ENCODE measurements around the gene TOPAZ1. TPM values are rescaled to one million over a fixed set of nuclear protein-coding genes. Genes with fewer than 3 reads are reported as not detected.
A peak's percentile ranks its signal among the peaks of the same experiment; 100 is the strongest.

Gene TOPAZ1
- total and polyA plus RNA-seq, 2 of the 13 experiments (the other 11 are each of a cell fraction or from before 2014, with no cell fraction given), result not detected

DNA sequence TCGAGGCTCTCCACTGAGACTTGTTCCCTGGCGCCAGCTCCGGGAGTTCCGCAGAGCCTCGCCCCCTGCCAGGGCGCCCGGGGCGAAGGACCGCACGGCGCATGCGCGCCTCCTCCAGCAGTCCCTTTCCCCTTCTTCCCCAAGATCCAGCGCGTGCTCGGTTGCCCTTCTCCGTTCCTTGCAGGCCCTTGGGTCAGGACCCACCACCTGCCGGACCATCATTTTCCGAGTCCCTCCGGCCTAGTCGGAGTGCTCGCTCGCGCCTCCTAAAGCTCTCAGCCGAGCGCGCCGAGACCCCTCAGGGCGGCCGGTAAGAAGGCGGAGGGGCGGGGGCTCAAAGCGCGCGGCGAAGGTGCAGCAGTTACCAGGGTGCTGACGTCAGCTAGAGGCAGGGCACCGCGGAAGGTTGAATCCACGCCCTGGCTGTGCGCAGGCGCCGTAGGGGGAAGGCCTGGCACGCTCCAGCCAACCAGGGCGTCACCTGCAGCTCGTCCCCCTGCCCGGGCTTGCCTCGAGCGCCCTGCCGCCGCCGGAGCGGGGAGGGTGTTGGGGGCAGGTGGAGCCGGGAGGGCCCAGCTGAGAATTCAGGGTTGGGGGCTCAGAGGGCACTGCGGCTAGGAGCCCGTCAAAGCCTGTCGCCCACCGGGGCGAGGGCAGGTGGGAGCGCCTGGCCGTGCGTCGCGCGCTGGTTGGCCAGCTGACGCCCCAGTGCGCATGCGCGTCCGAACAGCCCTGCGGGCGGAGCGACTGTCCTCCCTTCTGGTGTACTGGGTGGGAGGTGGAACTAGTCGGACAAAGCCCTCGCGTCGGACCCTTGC is 96.5 kb downstream of the TOPAZ1 start, which contains the start of gene TCAIM (continued):
- TF ChIP-seq MXD4 (CRISPR knock-in tag; IDR thresholded peaks at IDR 0.05) (peak; percentile 86), ZNF616 (CRISPR knock-in tag; IDR thresholded peaks at IDR 0.05; ENCODE audit: low read depth) (peak; percentile 94), ZNF790 (CRISPR knock-in tag; IDR thresholded peaks at IDR 0.05; ENCODE audit: borderline replicate concordance) (peak; percentile 68; the same call in 1 of the 2 replicates), ZNF878 (CRISPR knock-in tag; IDR thresholded peaks at IDR 0.05) (peak; percentile 95)
- TF ChIP-seq, protein P1, sequence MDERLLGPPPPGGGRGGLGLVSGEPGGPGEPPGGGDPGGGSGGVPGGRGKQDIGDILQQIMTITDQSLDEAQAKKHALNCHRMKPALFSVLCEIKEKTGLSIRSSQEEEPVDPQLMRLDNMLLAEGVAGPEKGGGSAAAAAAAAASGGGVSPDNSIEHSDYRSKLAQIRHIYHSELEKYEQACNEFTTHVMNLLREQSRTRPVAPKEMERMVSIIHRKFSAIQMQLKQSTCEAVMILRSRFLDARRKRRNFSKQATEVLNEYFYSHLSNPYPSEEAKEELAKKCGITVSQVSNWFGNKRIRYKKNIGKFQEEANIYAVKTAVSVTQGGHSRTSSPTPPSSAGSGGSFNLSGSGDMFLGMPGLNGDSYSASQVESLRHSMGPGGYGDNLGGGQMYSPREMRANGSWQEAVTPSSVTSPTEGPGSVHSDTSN (CRISPR knock-in tag; IDR thresholded peaks at IDR 0.05), result no peak
- TF ChIP-seq, protein P2, sequence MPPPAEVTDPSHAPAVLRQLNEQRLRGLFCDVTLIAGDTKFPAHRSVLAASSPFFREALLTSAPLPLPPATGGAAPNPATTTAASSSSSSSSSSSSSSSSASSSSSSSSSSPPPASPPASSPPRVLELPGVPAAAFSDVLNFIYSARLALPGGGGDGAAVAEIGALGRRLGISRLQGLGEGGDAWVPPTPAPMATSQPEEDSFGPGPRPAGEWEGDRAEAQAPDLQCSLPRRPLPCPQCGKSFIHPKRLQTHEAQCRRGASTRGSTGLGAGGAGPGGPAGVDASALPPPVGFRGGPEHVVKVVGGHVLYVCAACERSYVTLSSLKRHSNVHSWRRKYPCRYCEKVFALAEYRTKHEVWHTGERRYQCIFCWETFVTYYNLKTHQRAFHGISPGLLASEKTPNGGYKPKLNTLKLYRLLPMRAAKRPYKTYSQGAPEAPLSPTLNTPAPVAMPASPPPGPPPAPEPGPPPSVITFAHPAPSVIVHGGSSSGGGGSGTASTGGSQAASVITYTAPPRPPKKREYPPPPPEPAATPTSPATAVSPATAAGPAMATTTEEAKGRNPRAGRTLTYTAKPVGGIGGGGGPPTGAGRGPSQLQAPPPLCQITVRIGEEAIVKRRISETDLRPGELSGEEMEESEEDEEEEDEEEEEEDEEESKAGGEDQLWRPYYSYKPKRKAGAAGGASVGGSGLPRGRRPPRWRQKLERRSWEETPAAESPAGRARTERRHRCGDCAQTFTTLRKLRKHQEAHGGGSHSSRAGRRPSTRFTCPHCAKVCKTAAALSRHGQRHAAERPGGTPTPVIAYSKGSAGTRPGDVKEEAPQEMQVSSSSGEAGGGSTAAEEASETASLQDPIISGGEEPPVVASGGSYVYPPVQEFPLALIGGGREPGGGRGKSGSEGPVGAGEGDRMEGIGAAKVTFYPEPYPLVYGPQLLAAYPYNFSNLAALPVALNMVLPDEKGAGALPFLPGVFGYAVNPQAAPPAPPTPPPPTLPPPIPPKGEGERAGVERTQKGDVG (CRISPR knock-in tag; IDR thresholded peaks at IDR 0.05; ENCODE audit: borderline replicate concordance), result peak; percentile 90; the same call in 1 of the 2 replicates
- TF ChIP-seq, protein P3, sequence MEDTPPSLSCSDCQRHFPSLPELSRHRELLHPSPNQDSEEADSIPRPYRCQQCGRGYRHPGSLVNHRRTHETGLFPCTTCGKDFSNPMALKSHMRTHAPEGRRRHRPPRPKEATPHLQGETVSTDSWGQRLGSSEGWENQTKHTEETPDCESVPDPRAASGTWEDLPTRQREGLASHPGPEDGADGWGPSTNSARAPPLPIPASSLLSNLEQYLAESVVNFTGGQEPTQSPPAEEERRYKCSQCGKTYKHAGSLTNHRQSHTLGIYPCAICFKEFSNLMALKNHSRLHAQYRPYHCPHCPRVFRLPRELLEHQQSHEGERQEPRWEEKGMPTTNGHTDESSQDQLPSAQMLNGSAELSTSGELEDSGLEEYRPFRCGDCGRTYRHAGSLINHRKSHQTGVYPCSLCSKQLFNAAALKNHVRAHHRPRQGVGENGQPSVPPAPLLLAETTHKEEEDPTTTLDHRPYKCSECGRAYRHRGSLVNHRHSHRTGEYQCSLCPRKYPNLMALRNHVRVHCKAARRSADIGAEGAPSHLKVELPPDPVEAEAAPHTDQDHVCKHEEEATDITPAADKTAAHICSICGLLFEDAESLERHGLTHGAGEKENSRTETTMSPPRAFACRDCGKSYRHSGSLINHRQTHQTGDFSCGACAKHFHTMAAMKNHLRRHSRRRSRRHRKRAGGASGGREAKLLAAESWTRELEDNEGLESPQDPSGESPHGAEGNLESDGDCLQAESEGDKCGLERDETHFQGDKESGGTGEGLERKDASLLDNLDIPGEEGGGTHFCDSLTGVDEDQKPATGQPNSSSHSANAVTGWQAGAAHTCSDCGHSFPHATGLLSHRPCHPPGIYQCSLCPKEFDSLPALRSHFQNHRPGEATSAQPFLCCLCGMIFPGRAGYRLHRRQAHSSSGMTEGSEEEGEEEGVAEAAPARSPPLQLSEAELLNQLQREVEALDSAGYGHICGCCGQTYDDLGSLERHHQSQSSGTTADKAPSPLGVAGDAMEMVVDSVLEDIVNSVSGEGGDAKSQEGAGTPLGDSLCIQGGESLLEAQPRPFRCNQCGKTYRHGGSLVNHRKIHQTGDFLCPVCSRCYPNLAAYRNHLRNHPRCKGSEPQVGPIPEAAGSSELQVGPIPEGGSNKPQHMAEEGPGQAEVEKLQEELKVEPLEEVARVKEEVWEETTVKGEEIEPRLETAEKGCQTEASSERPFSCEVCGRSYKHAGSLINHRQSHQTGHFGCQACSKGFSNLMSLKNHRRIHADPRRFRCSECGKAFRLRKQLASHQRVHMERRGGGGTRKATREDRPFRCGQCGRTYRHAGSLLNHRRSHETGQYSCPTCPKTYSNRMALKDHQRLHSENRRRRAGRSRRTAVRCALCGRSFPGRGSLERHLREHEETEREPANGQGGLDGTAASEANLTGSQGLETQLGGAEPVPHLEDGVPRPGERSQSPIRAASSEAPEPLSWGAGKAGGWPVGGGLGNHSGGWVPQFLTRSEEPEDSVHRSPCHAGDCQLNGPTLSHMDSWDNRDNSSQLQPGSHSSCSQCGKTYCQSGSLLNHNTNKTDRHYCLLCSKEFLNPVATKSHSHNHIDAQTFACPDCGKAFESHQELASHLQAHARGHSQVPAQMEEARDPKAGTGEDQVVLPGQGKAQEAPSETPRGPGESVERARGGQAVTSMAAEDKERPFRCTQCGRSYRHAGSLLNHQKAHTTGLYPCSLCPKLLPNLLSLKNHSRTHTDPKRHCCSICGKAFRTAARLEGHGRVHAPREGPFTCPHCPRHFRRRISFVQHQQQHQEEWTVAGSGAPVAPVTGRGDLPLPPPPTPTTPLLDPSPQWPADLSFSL (CRISPR knock-in tag; IDR thresholded peaks at IDR 0.05), result no peak
- TF ChIP-seq, protein P4, sequence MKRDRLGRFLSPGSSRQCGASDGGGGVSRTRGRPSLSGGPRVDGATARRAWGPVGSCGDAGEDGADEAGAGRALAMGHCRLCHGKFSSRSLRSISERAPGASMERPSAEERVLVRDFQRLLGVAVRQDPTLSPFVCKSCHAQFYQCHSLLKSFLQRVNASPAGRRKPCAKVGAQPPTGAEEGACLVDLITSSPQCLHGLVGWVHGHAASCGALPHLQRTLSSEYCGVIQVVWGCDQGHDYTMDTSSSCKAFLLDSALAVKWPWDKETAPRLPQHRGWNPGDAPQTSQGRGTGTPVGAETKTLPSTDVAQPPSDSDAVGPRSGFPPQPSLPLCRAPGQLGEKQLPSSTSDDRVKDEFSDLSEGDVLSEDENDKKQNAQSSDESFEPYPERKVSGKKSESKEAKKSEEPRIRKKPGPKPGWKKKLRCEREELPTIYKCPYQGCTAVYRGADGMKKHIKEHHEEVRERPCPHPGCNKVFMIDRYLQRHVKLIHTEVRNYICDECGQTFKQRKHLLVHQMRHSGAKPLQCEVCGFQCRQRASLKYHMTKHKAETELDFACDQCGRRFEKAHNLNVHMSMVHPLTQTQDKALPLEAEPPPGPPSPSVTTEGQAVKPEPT (CRISPR knock-in tag; IDR thresholded peaks at IDR 0.05; ENCODE audit: low read depth), result peak; percentile 97

All from HepG2 (cell line).